Measurements from ENCODE around the gene CHCHD3.

GRCh38 chr7:132776048-132776620 is 305.8 kb downstream of the CHCHD3 start:
- TF ChIP-seq SUZ12 (IDR thresholded peaks at IDR 0.05; ENCODE audit: extremely low read depth, insufficient read depth, insufficient read length) (no peak), ZNF274 (IDR thresholded peaks at IDR 0.05; ENCODE audit: low read depth, low read length) (no peak), YY1 (IDR thresholded peaks at IDR 0.05; ENCODE audit: insufficient read depth, insufficient read length) (no peak)

All from NT2/D1 (cell line).